GM21447 (cell line): ENCODE measurements around the gene FYB1.
"Not testable (repeated sequence)": the region's sequence is repeated elsewhere in the genome, so short reads cannot be mapped to it uniquely, and the experiment has no call there.

Experiments
- ATAC-seq: cut with Tn5 transposase; IDR thresholded peaks from one replicate; pipeline ENCODE4 v1.9.1; 2021; ENCODE audit not compliant: unreplicated experiment

FYB1 gene

GRCh38 chr5:39190311-39191102, 28.9 kb downstream of the FYB1 start:
- ATAC-seq, result no peak

DNA sequence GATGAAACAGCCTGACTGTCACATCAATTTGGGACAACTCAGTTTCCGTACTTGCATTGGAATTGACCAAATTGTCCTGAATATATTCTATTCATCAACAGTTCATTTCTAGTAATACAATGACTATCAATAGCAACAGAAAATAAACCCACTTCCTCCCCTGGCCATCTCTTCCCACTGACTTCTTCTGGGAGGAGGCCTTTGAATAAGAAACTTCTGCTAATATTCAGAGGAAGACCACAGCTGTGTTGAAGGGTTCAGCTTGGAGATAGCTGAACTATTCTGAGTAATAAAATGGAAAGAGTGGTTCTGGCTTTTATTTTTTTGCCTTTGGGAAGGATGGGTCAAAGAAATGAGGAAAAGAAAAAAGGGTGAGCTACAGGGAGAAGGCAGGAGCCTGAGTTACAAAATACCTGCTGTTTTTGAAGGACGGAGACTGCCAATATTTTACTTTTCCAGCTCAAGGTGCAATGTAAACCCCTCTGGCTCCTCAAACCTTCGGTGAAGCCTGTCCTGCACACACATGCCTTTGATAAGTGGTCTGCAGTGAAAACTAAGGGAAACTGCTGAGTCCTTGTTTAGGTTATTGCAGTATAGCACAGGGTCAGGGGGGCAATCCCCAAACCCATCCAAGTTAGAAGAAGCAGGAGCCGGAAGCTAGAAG, 29.9 kb downstream of the FYB1 start:
- ATAC-seq, result no peak

- ATAC-seq, result no peak
Measured at GRCh38 chr5:39187831-39188731, 31.3 kb downstream of the FYB1 start.

DNA sequence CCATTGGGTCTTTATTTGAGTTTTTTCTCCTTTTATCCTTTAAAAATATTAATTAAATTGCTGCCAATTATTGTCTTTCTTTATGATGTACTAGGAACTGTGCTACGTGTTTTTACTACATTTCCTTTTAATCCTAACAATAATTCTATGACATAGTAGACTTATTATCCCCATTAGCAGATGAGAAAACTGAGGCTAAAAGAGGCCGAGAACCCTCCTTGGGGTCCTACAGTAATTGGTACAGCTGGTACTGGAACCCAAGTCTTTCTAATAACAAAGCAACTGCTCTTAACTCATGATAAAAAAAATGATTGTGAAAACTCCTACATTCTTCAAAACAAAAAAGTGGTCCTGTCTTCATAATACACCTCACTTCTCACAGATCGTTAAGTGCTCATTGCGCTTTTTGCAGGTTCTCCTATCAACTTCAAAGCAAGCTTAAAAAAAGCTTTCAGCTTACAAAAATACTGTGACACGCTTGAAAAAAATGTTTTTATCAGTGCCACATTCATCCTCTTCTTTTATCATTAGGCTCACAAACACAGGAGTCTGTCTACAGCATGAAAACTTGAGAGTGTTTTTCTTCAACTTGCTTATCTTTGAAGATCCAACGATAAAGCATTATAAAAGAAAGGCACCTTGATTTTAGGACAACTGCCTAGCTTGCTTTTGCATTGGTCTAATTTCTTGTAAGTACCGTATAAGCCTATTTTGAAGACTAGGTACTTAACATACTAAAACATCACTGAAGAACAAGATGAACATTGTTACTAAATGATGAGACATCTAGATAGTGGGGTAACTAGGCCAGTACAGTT, 32.4 kb downstream of the FYB1 start:
- no peak for ATAC-seq

GRCh38 chr5:39186289-39186688, 33.1 kb downstream of the FYB1 start:
- no peak for ATAC-seq

GRCh38 chr5:39185761-39186160, 33.6 kb downstream of the FYB1 start:
- no peak for ATAC-seq

GRCh38 chr5:39179561-39179960, 39.8 kb downstream of the FYB1 start:
- ATAC-seq, result not testable (repeated sequence)

DNA sequence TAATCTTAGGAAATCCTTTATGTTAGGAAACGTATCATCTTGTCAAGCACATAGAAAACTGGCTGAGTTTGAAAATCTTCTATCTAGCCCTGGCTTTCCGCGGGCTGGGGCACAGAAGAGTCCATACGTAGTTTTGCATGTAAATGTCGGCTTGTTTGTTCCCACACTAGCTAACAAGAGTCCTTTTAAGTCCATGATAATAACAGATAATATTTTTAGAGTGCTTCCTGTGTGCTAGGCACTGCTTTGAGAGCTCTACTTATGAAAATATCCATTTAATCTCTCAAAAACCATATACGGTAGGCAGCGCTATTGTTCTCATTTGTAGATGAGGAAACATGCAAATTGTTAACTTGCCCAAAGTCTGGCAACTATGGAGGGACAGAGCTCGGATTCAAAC, 40.5 kb downstream of the FYB1 start:
- no peak for ATAC-seq

- ATAC-seq, result no peak
Measured at GRCh38 chr5:39178171-39178570, 41.2 kb downstream of the FYB1 start.

GRCh38 chr5:39177631-39177964, 41.8 kb downstream of the FYB1 start:
- ATAC-seq, result peak; percentile 76

DNA sequence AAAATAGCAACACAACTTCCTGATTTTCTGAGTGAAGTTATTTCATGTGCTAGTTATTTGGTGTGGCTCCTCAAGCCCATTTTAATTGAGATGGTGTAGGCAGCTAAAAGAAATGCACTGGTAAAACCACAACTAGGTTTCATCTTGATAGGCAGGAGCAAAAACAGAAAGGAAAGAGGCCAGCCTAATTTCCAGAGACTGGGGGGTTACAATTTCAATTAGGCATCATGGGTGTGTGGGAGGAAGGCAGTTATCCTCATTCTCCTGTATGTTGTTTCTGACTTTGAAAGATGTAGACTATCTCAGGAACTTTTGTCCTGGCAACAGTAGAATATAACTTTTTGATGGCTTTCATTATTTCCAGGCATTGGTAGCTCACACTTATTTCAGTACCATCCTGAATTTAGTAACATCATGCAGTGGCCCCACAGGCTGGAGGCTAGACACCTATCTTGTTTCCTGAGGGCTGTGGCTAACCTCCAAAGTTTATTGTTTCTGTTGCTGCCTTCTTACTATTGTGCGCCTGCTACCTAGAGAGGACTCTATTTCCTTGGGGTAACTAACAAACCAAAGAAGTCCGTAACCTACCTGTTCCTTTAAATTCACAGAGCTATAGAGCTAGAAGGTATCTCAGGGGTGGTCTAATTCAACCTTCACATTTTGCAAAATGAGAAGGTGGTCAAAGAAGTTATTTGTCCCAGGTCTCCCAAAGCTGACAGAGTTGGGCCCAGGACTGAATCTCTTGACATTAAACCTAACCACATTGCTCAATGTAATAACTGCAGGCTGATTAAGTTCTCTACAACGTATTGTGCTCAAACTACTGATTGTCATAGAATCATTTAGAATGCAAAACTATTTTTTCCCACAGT, 42.4 kb downstream of the FYB1 start:
- peak; percentile 53 for ATAC-seq

DNA sequence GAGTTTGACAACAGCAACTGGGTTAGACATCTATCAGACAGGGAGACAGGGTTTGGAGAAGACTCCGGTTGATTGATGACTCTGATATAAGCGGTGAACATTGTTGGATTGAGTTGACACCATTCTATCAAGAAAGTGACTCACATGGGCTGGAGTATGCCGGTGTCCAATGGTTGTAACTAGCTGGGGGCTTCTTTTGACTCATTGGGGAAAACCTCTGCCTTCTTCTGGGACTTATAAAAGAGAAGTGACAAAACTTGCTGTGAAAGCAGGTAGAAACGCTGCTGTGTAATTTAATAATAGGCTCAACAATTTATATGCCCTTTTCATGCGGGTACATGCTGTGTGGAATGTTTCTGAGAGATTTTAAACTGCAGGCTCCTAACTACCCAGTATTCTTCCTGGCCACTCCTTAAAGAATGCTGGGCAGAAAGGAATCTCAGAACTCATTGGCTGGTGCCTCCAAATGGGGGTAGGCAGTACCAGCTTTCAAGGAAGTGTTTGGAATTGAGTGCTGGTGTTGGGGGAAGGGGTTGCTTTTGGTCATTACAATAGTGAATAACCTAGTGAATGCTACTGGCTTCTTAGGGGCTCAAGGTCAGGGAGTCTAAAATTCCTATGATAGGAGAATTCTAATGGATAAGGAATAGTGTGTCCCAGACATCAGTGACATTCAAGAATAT, 43.9 kb downstream of the FYB1 start:
- no peak for ATAC-seq

DNA sequence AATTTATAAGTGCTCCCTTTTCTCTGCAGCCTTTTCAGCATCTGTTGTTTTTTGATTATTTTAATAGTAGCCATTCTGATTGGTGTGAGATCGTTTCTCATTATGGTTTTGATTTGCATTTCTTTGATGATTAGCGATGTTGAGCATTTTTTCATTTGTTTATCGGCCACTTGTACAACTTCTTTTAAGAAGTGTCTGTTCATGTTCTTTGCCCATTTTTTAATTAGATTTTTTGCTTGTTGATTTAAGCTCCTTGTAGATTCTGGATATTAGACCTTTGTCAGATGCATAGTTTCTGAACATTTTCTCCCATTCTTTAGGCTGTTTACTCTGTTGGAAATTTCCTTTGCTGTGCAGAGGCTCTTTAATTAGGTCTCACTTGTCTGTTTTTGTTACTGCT, 46.3 kb downstream of the FYB1 start:
- ATAC-seq, result no peak

DNA sequence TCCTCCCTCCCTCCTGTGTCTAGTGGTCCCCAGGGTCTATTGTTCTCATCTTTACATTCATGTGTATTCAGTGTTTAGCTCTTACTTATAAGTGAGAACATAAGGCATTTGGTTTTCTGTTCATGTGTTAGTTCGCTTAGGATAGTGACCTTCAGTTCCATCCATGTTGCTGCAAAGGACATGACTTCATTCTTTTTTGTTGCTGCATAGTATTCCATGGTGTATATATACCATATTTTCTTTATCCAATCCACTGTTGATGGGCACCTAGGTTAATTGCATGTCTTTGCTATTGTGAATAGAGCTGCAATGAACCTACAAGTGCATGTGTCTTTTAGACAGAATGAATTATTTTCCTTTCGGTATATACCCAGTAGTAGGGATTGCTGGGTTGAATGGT, 46.8 kb downstream of the FYB1 start:
- ATAC-seq, result no peak

DNA sequence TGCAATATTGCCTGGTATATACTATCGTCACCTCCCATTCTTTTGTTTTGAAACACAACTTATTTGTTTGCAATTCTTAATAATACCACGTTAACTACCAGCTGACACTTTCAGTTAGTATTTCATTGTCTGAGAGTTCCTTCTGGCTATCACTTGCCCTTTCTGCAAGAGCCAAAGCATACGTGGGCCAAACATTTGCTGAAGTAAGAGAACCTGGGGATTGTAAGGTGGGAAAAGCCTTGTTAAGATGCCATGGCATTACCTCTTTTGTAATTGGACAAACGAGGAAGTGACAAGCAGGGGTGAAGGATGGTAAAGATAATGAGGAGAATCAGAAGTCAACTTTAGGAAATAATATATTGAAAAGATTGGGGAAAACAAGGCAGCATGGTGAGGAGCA, 47.7 kb downstream of the FYB1 start:
- no peak for ATAC-seq

- no peak for ATAC-seq
Measured at GRCh38 chr5:39169081-39169480, 50.3 kb downstream of the FYB1 start.

DNA sequence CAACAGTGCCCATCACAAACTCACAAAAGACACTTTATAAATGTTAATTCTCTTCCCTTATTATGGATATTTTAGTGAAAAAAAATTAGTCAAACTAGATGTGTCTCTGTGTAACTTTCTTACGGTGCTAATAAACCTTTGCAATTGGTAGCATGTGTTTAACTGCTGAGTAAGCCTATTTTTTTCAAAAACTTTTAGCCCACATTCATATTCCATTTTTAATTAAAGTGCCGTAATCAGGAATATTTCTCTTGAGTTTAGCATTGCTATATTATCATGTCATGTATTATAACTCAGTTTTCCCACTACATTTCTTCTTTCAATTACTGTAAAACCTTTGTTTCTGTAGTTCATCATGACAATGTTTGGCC, 51.4 kb downstream of the FYB1 start:
- no peak for ATAC-seq

GRCh38 chr5:39167141-39167971, 52.0 kb downstream of the FYB1 start:
- no peak for ATAC-seq
